ENCODE measurements around the gene MCF2L2. TPM values are rescaled to one million over a fixed set of nuclear protein-coding genes. Genes with fewer than 3 reads are reported as not detected.
A peak's percentile ranks its signal among the peaks of the same experiment; 100 is the strongest.
"Not testable (repeated sequence)": the region's sequence is repeated elsewhere in the genome, so short reads cannot be mapped to it uniquely, and the experiment has no call there.

The MCF2L2 gene
- total RNA-seq, 2 experiments from 2014 or later: 6.5 to 8.2 TPM

- Mint-ChIP-seq H3K27me3 (peaks cover 18% of the 10 kb centered on the region), H3K9me3 (peaks cover 1% of the 10 kb centered on the region), H3K36me3 (no peaks in the 10 kb centered on the region), H3K4me1 (peaks cover 4% of the 10 kb centered on the region), H3K4me3 (no peak overlapping the region), H3K27ac (no peak overlapping the region)
- ATAC-seq (ENCODE audit: low read depth): no peak
- POLR2A ChIA-PET: interaction anchor here (0.6 kb wide), 1 partner anchor 258 kb away, joined by 3 read pairs; no protein-coding TSS in a partner anchor
- DNase-seq: no peak
Measured at GRCh38 chr3:183437666-183438564, 9.5 kb upstream of the MCF2L2 start.

DNA sequence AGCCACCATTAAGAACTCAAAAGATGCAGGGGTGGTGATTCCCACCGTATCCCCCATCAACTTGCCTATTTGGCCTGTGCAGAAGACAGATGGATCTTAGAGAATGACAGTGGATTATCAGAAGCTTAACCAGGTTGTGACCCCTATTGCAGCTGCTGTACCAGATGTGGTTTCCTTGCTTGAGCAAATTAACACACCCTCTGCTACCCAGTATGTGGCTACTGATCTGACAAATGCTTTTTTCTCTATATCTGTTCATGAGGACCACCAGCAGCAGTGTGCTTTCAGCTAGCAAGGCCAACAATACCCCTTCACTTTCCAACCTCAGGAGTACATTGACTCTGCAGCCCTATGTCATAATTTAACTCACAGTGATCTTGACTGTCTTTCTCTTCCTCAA is 8.6 kb upstream of the MCF2L2 start:
- Mint-ChIP-seq H3K9me3 (no peaks in the 10 kb centered on the region), H3K4me1 (peaks cover 4% of the 10 kb centered on the region), H3K36me3 (no peaks in the 10 kb centered on the region), H3K4me3 (no peak overlapping the region), H3K27me3 (peaks cover 15% of the 10 kb centered on the region), H3K27ac (no peak overlapping the region)
- POLR2A ChIA-PET: interaction anchor here (0.6 kb wide), 1 partner anchor 259 kb away, joined by 3 read pairs; no protein-coding TSS in a partner anchor
- ATAC-seq (ENCODE audit: low read depth) (no peak), DNase-seq (no peak)

GRCh38 chr3:183435661-183436060 is 7.2 kb upstream of the MCF2L2 start:
- ATAC-seq (ENCODE audit: low read depth) (no peak), DNase-seq (no peak)
- POLR2A ChIA-PET: no interaction called here
- peaks cover 12% of the 10 kb centered on the region for H3K27me3 Mint-ChIP-seq
- H3K36me3 Mint-ChIP-seq: no peaks in the 10 kb centered on the region
- no peaks in the 10 kb centered on the region for H3K9me3 Mint-ChIP-seq
- H3K4me1 Mint-ChIP-seq: peaks cover 8% of the 10 kb centered on the region
- H3K27ac Mint-ChIP-seq: no peak overlapping the region
- no peak overlapping the region for H3K4me3 Mint-ChIP-seq

DNA sequence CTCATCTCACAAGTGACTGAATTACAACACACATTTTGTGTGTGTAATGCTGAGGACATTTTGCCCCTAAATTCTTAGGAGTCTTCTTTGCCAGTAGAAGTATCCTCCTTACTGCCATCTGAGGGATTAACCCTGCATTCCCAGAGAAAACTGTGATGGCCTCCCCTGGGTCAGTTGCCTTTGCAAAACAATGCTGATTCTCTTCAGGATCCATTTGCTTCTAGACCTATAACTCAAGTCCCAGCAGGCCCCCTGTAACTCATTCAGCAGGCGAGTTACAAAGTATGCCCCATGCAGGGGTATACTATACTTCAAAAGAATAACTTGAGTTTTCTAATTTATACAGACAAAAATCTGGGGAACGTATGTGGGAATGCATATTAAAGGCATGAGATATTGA is 6.6 kb upstream of the MCF2L2 start:
- DNase-seq: no peak
- Mint-ChIP-seq H3K36me3 (no peaks in the 10 kb centered on the region), H3K4me1 (peaks cover 14% of the 10 kb centered on the region), H3K27ac (no peak overlapping the region), H3K27me3 (peaks cover 12% of the 10 kb centered on the region), H3K9me3 (no peaks in the 10 kb centered on the region), H3K4me3 (no peak overlapping the region)
- POLR2A ChIA-PET: no interaction called here
- no peak for ATAC-seq (ENCODE audit: low read depth)

DNA sequence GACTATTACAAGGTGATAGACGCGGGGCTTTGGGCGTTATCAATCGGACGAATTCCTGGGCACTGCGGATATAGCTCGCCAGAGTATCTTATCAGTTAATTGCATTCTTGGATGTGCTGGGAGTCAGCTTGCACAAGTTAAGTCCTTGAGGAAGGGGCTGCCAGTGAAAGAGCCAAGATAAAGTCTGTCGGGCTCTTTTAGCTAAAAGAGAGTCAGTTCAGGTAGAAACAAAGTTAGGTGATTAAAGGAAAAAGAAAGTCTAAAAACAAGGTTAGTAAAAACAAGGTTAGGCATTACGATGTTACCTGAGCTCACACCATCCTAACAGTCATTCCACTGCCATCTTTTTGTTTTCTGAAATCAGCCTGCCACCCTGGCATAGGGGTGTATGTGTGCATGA is 6.1 kb upstream of the MCF2L2 start:
- no peak for DNase-seq
- H3K27me3 Mint-ChIP-seq: peaks cover 12% of the 10 kb centered on the region
- POLR2A ChIA-PET: no interaction called here
- no peaks in the 10 kb centered on the region for H3K36me3 Mint-ChIP-seq
- H3K9me3 Mint-ChIP-seq: no peaks in the 10 kb centered on the region
- no peak for ATAC-seq (ENCODE audit: low read depth)
- H3K4me3 Mint-ChIP-seq: no peak overlapping the region
- H3K27ac Mint-ChIP-seq: no peak overlapping the region
- peaks cover 15% of the 10 kb centered on the region for H3K4me1 Mint-ChIP-seq

DNA sequence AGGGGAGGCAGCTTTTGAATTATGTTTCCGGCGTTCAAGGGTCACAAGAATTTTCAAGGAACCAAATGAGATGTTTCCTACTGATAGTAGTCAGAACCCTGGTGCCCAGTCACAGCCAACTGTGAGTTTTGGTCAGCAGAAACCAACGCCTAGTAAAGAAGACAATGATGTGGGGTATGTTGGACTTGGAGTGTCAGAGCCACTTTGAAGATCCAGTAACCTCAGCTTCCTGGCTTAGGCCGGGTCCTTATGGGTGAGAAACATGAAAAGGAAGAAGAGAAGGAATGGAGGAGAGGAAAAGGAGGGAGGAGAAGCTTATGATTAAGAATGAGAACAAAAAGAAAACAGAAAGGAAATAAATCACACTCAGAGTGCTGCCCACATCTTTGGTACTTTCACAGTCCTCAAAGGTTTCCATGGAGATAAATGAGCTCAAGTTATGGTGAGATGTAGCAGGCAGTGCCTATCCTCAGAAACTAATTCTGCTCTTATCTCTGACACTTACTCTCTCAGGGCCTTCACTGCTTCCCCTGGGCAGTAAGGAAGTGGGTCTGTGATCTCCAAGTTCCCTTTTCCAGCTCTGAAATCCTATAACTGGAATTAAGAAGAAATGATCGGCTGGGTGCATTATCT is 2.0 kb upstream of the MCF2L2 start:
- H3K9me3 Mint-ChIP-seq: no peaks in the 10 kb centered on the region
- peaks cover 26% of the 10 kb centered on the region for H3K4me1 Mint-ChIP-seq
- POLR2A ChIA-PET: interaction anchor here (1.5 kb wide), 1 partner anchor 16 kb away, joined by 7 read pairs; no protein-coding TSS in a partner anchor
- peak; percentile 20 for ATAC-seq (ENCODE audit: low read depth)
- peak overlapping the region; percentile 9 for H3K27ac Mint-ChIP-seq
- DNase-seq: no peak
- H3K4me3 Mint-ChIP-seq: peak overlapping the region; percentile 54
- H3K36me3 Mint-ChIP-seq: peaks cover 2% of the 10 kb centered on the region
- H3K27me3 Mint-ChIP-seq: peaks cover 12% of the 10 kb centered on the region

GRCh38 chr3:183427876-183428446 is 458 bp downstream of the MCF2L2 start:
- POLR2A ChIA-PET: interaction anchor here (1.0 to 1.8 kb wide), 4 partner anchors 20 to 328 kb away, joined by 4 to 6 read pairs (median 5); partner anchors contain the start of genes MCCC1 and YEATS2
- peak; percentile 38 for ATAC-seq (ENCODE audit: low read depth)
- Mint-ChIP-seq H3K4me3 (peak overlapping the region; percentile 83), H3K27me3 (peaks cover 1% of the 10 kb centered on the region), H3K9me3 (peaks cover 1% of the 10 kb centered on the region), H3K36me3 (peaks cover 5% of the 10 kb centered on the region), H3K4me1 (peaks cover 28% of the 10 kb centered on the region), H3K27ac (peak overlapping the region; percentile 49)
- peak; percentile 68 for DNase-seq

DNA sequence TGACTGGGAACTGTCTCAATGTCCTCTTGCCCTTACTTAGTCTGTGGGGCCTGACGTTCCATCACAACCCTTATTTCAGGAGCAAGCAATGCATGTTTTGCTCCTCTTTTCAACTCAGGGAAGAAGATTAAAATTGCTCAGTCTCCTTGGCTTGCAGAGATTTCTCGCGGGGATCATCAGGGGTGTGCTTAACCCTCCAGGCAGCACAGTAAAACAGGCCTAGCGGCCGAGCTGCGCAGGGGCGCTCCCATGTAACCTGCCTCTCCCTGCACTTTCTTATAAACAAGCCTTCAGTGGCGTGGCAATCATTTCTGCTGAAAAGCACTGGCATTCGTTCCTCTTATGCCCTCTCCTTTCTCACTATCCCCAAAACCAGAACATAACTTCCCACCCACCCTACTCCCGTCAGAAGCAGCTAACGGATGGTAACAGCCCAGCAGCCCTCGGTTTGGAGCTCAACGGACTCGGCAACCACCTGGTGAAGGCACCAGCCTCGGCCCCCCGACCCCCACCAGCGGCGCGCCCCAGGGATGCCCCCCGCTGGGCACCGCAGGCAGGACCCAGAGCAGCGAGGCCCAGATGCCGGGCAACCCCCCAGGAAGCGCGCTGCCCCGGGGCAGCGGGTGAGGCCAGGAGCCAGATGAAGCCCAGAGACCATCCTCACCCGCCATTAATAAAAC is 1.1 kb downstream of the MCF2L2 start:
- Mint-ChIP-seq H3K27ac (peak overlapping the region; percentile 49), H3K9me3 (peaks cover 1% of the 10 kb centered on the region), H3K27me3 (no peaks in the 10 kb centered on the region), H3K4me3 (peak overlapping the region; percentile 83), H3K36me3 (peaks cover 7% of the 10 kb centered on the region), H3K4me1 (peaks cover 28% of the 10 kb centered on the region)
- no peak for ATAC-seq (ENCODE audit: low read depth)
- POLR2A ChIA-PET: interaction anchor here (1.3 to 1.8 kb wide), 3 partner anchors 20 to 328 kb away, joined by 4 to 5 read pairs (median 5); partner anchors contain the start of genes MCCC1 and YEATS2
- no peak for DNase-seq

DNA sequence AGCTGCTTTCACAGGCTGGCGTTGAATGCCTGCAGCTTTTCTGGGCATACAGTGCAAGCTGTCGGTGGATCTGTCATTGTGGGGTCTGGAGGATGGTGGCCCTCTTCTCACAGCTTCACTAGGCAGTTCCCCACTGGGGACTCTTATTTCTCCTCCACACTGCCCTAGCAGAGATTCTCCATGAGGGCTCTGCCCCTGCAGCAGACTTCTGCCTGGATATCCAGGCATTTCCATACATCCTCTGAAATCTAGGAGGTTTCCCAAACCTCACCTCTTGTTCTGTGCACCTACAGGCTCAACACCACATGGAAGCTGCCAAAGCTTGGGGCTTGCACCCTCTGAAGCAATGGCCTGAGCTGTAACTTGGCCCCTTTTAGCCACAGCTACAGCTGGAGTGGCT is 9.6 kb downstream of the MCF2L2 start:
- DNase-seq; H3K4me3 Mint-ChIP-seq; H3K27ac Mint-ChIP-seq; ATAC-seq (ENCODE audit: low read depth); H3K27me3 Mint-ChIP-seq; H3K4me1 Mint-ChIP-seq; POLR2A ChIA-PET: not testable (repeated sequence)
- peaks cover 34% of the 10 kb centered on the region for H3K36me3 Mint-ChIP-seq
- peaks cover 26% of the 10 kb centered on the region for H3K9me3 Mint-ChIP-seq

DNA sequence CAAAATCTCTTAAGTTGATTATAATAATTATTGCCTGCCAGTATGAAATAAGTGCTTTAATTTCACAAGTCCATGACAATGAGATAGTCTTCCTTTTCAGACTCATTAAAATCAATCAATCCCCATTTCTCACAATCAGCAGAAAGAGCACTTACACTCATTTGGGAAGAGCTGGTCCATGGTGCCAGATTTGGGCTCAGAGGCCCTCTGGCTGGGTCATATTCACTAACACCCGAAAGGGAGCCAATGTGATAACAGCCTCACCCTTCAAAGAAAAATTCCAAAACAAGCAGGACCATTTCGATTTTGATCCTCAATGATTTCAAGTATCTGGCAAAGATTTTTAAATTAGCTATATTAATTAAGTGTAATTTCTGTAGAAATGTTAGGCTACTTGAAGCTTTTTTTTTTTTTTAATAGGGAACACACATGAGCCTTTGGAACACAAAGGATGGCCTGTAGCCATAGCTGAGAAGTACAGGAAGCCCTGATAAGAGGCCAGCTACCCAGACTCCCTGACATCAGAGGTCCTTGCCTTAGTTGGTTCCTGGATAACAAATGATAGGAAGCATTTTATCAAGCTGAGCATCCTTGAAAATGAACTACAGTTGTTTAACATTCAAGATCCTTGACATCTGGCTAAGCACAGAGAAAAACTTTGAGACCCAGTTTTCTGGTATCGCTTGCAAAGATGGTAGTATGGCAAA is 17.1 kb downstream of the MCF2L2 start:
- DNase-seq: no peak
- H3K27ac Mint-ChIP-seq: no peak overlapping the region
- H3K36me3 Mint-ChIP-seq: no peaks in the 10 kb centered on the region
- no peaks in the 10 kb centered on the region for H3K4me1 Mint-ChIP-seq
- no peak for ATAC-seq (ENCODE audit: low read depth)
- H3K9me3 Mint-ChIP-seq: no peaks in the 10 kb centered on the region
- peaks cover 5% of the 10 kb centered on the region for H3K27me3 Mint-ChIP-seq
- POLR2A ChIA-PET: interaction anchor here (0.7 kb wide), 1 partner anchor 153 kb away, joined by 3 read pairs; no protein-coding TSS in a partner anchor
- H3K4me3 Mint-ChIP-seq: no peak overlapping the region

DNA sequence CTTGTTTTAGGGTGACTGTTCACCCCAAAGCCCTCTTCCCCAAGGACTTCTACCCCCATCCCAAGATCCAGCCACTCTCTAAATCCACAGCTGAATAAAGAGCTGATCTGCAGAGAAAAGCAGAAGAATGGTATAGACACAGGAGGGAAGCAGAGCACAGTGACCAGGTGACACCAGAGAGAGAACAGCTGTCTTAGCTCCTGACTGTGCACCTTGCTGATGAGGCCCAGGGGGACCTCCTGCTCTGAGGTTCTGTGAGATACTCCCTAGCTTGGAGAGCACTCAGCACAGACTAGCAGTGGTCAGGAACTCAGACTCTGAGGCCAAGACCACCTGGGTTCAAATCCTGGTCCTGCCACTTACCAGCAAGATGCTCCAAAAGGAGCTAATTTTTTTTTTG is 17.7 kb downstream of the MCF2L2 start:
- ATAC-seq (ENCODE audit: low read depth) (no peak), DNase-seq (no peak)
- no peak overlapping the region for H3K27ac Mint-ChIP-seq
- no peak overlapping the region for H3K4me3 Mint-ChIP-seq
- H3K4me1 Mint-ChIP-seq: no peaks in the 10 kb centered on the region
- no peaks in the 10 kb centered on the region for H3K36me3 Mint-ChIP-seq
- no peaks in the 10 kb centered on the region for H3K9me3 Mint-ChIP-seq
- POLR2A ChIA-PET: interaction anchor here (0.7 kb wide), 1 partner anchor 152 kb away, joined by 3 read pairs; no protein-coding TSS in a partner anchor
- H3K27me3 Mint-ChIP-seq: peaks cover 5% of the 10 kb centered on the region

- H3K4me3 Mint-ChIP-seq: no peak overlapping the region
- peaks cover 5% of the 10 kb centered on the region for H3K27me3 Mint-ChIP-seq
- no peaks in the 10 kb centered on the region for H3K4me1 Mint-ChIP-seq
- H3K9me3 Mint-ChIP-seq: no peaks in the 10 kb centered on the region
- DNase-seq (no peak), ATAC-seq (ENCODE audit: low read depth) (no peak)
- POLR2A ChIA-PET: interaction anchor here (0.6 kb wide), 1 partner anchor 172 kb away, joined by 3 read pairs; no protein-coding TSS in a partner anchor
- H3K36me3 Mint-ChIP-seq: no peaks in the 10 kb centered on the region
- no peak overlapping the region for H3K27ac Mint-ChIP-seq
Measured at GRCh38 chr3:183410280-183410679, 18.1 kb downstream of the MCF2L2 start.

All from activated naive CD8-positive, alpha-beta T cell treated with anti-CD3 and anti-CD28 coated beads, Interleukin-2, amount 10 ng/mL, durations not matched to agents 7 days and 5 days (primary cell).